ENCODE results near the gene FHIT.

DNA sequence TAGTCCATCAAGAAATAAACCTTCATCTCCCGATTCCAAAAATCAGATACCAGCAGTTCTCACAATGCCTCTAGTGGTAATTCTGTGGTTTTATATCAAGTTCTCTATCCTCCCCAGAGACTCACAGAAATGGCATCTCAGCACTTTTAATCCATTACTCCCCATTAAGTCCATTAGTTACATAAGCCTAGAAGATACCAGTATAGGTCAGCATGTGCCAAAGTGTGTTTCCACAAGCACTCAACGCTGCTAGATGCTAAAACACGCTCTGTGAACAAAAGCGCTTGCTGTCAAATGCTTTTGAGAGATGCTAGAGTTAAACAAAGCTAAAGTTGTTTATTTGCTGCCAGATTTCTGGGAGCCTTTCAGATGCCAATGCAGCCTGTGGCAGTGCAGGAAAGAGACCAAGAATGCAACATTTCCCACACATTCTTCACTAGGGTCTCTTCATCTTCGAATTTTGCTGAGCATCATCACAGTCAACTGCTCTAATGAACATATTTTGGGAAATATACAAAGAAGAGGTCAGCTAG is 1282.7 kb downstream of the FHIT start:
- no peak for TF ChIP-seq CTCF (IDR thresholded peaks at IDR 0.05; ENCODE audit: insufficient read depth, low read length, poor library complexity, severe bottlenecking)
- no peak for TF ChIP-seq EZH2phosphoT487 (conservative IDR thresholded peaks at IDR 0.05; ENCODE audit: low read length)
